ENCODE measurements around the gene ZEB2. TPM values are rescaled to one million over a fixed set of nuclear protein-coding genes. Genes with fewer than 3 reads are reported as not detected.

Gene ZEB2
- total and polyA plus RNA-seq, 2 of the 13 experiments (the other 11 are each of a cell fraction or from before 2014, with no cell fraction given): 0.07 TPM; not detected in 1

GRCh38 chr2:144424559-144425240 is 95.2 kb downstream of the ZEB2 start:
- DNase-seq (ENCODE audit: low spot score): no peak
- no peak overlapping the region for H2AFZ ChIP-seq (ENCODE audit: low read length)
- ATAC-seq: no peak
- no peak for FAIRE-seq
- H3K36me3 ChIP-seq (replicated peaks in 1 of 2; ENCODE audit: control insufficient read depth in 1 of 2, insufficient read depth in 2 of 2, low read length in 2 of 2): no peaks in the 10 kb centered on the region
- 0 out of 5 replicates have a peak, but pooled peaks cover 0 to 1% of the 10 kb centered on the region in 2 experiments for H3K27me3 ChIP-seq (ENCODE audit: control insufficient read depth in 1 of 2, insufficient read depth in 2 of 2, low read length in 2 of 2)
- WGBS (ENCODE audit: low lambda C conversion rate): 10% methylated on average over 4 of the region's 4 CpGs
- no TSS peak for BruUV-seq (replicated peaks)
- H4K20me1 ChIP-seq (ENCODE audit: insufficient read depth, low read length): no peaks in the 10 kb centered on the region
- ChIA-PET CTCF (ENCODE audit: low intra/inter-chr PET ratio, low total read pairs) (no interaction called here), POLR2A (no interaction called here)
- no peak for TF ChIP-seq ZNF749 (CRISPR knock-in tag; IDR thresholded peaks at IDR 0.05; ENCODE audit: borderline replicate concordance)
- no peak for TF ChIP-seq ZNF691 (CRISPR knock-in tag; IDR thresholded peaks at IDR 0.05; ENCODE audit: borderline replicate concordance, low read depth)
- TF ChIP-seq HNRNPUL1 (IDR thresholded peaks at IDR 0.05; ENCODE audit: low read depth, low read length): no peak
- no peak for TF ChIP-seq BORCS8-MEF2B (CRISPR knock-in tag; IDR thresholded peaks at IDR 0.05)
- TF ChIP-seq MEF2D (CRISPR knock-in tag; IDR thresholded peaks at IDR 0.05): no peak
- TF ChIP-seq ASH2L (IDR thresholded peaks at IDR 0.05; ENCODE audit: insufficient read length, low read depth, low read length): no peak
- no peak for TF ChIP-seq GTF2F1 (IDR thresholded peaks at IDR 0.05; ENCODE audit: low read length)
- TF ChIP-seq ARID2 (CRISPR knock-in tag; IDR thresholded peaks at IDR 0.05; ENCODE audit: borderline replicate concordance): no peak
- TF ChIP-seq ZNF407 (CRISPR knock-in tag; IDR thresholded peaks at IDR 0.05; ENCODE audit: not compliant biosample characterization): no peak
- no peak for TF ChIP-seq ZNF616 (CRISPR knock-in tag; IDR thresholded peaks at IDR 0.05; ENCODE audit: low read depth)
- H3K79me2 ChIP-seq (ENCODE audit: insufficient read depth, low read length): no peaks in the 10 kb centered on the region
- H3K4me3 ChIP-seq (replicated peaks in 1 of 3; ENCODE audit: insufficient read depth in 1 of 3, low read depth in 2 of 3, low read length in 3 of 3): no peak overlapping the region
- no peak overlapping the region for H3K4me2 ChIP-seq (ENCODE audit: low read depth, low read length)
- no peak overlapping the region for H3K27ac ChIP-seq (ENCODE audit: extremely low read length, insufficient read depth, low read length)
- no peak overlapping the region for H3K9ac ChIP-seq (ENCODE audit: insufficient read depth, low read depth, low read length)
- in situ Hi-C loops (cut with HindIII; ENCODE audit: extremely low pct_ligation_motif_present, low pct_unique_long_range_greater_than_20kb) (no loop called here), intact Hi-C loops (cut with micrococcal nuclease; ENCODE audit: unreplicated experiment) (no loop called here)
- peaks cover 8% of the 10 kb centered on the region; the same call in 1 of the 2 replicates for H3K4me1 ChIP-seq (ENCODE audit: insufficient read depth, low read length)
- no peaks in the 10 kb centered on the region for H3K9me3 ChIP-seq (ENCODE audit: low read length)

Measured in HepG2 (cell line).